T47D (cell line): ENCODE measurements around the gene TOMM34.

Experiments
- DNase-seq, 2 experiments: peaks; one replicate each; pipeline versions ENCODE4 v3.0.0 to v3.0.0-alpha.2; 2011 to 2012; ENCODE audit warnings: low read depth in 1 of 2, low spot score in 1 of 2
- JUND ChIP-seq: IDR thresholded peaks from 2 replicates; pipeline ENCODE4 v1.6.1; 2012; ENCODE audit warnings: low read depth
- in situ Hi-C: cut with HindIII; loops from 2 replicates; pipeline ENCODE4 v1.10.0; 2016; ENCODE audit warnings: low sequenced_read_pairs, low pct_unique_long_range_greater_than_20kb

The TOMM34 gene

GRCh38 chr20:44911264-44911921 lies 48.8 kb downstream of the TOMM34 start:
- in situ Hi-C loops: no loop called here
- DNase-seq: peak; percentile 95 to 96
- no peak for TF ChIP-seq JUND

GRCh38 chr20:44910690-44911262 lies 49.4 kb downstream of the TOMM34 start:
- in situ Hi-C loops: no loop called here
- DNase-seq: peak in 1 of 2 experiments; percentile 33
- no peak for TF ChIP-seq JUND

- no peak for TF ChIP-seq JUND
- peak; percentile 78 to 82 for DNase-seq
- in situ Hi-C loops: no loop called here
Observed at GRCh38 chr20:44909872-44910689, 50.1 kb downstream of the TOMM34 start, which contains the start of gene PABPC1L. Gene PABPC1L, plus strand, starts transcription at chr20:44910060. Its CDS starts 84 bp downstream, at chr20:44910144.

GRCh38 chr20:44908987-44909871 lies 51.0 kb downstream of the TOMM34 start:
- DNase-seq: no peak
- in situ Hi-C loops: no loop called here
- TF ChIP-seq JUND: no peak

- DNase-seq: no peak
- no peak for TF ChIP-seq JUND
Observed at GRCh38 chr20:44904377-44904776, 55.8 kb downstream of the TOMM34 start.

GRCh38 chr20:44901974-44902373 lies 58.2 kb downstream of the TOMM34 start:
- TF ChIP-seq JUND: no peak
- DNase-seq: no peak

More at GRCh38 chr20:44904377-44904776, 55.8 kb downstream of the TOMM34 start:
- in situ Hi-C loops: no loop called here

GRCh38 chr20:44900231-44900854 lies 59.9 kb downstream of the TOMM34 start:
- DNase-seq: no peak
- in situ Hi-C loops: no loop called here

More at GRCh38 chr20:44901974-44902373, 58.2 kb downstream of the TOMM34 start:
- in situ Hi-C loops: no loop called here

GRCh38 chr20:44897133-44897532 lies 63.1 kb downstream of the TOMM34 start:
- no peak for TF ChIP-seq JUND
- no peak for DNase-seq
- in situ Hi-C loops: no loop called here

More at GRCh38 chr20:44900231-44900854, 59.9 kb downstream of the TOMM34 start:
- no peak for TF ChIP-seq JUND

- no peak for DNase-seq
- in situ Hi-C loops: no loop called here
- TF ChIP-seq JUND: no peak
Observed at GRCh38 chr20:44896583-44896982, 63.6 kb downstream of the TOMM34 start.

- in situ Hi-C loops: no loop called here
- no peak for TF ChIP-seq JUND
- DNase-seq: no peak
Observed at GRCh38 chr20:44894959-44895358, 65.2 kb downstream of the TOMM34 start.
